Stimulated activated memory B cell treated with anti-CD40 and anti-IgM and Interleukin-4, amounts not matched to agents 10 μg/mL and 1 μg/mL and 100 μg/mL, for 72 hours (primary cell): ENCODE measurements around the gene PARVA.

Experiments
- ATAC-seq: fragments of 150-1000 bp; cut with Tn5 transposase; 2 replicates; pipeline ENCODE4 v1.10.0; 2021
- H3K27ac Mint-ChIP-seq: one replicate; pipeline ENCODE4 v1.8.0; 2022; ENCODE audit warnings: mild to moderate bottlenecking, mixed read lengths
- H3K27me3 Mint-ChIP-seq: one replicate; pipeline ENCODE4 v1.8.0; 2022; ENCODE audit warnings: mixed read lengths
- H3K36me3 Mint-ChIP-seq: one replicate; pipeline ENCODE4 v1.8.0; 2022; ENCODE audit warnings: mixed read lengths
- H3K4me1 Mint-ChIP-seq: one replicate; pipeline ENCODE4 v1.8.0; 2022; ENCODE audit warnings: mixed read lengths
- H3K4me3 Mint-ChIP-seq: one replicate; pipeline ENCODE4 v1.8.0; 2022; ENCODE audit warnings: mild to moderate bottlenecking, moderate library complexity, mixed read lengths
- H3K9me3 Mint-ChIP-seq: one replicate; pipeline ENCODE4 v1.8.0; 2022; ENCODE audit warnings: mixed read lengths

PARVA gene

DNA sequence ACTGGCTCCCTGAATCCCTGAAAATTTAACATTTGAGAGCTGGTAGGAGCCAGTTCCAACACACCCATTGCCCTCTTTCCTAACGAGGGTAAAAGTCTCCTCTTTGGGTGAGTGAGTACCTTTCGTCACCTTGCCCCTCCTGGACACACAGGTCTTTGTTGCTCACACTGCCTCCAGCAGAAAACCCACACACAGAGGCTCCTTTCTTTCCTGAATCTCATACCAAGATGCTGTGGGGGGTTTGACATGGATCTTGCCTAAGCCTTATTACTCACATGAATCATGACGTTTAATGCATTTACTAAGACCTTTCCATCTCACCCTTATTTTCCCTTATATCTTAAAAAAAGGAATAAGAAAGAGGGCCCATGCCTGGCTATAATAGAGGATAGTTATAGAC lies 53.0 kb downstream of the PARVA start:
- no peaks in the 10 kb centered on the region for H3K9me3 Mint-ChIP-seq
- no peak overlapping the region for H3K4me3 Mint-ChIP-seq
- ATAC-seq: no peak

DNA sequence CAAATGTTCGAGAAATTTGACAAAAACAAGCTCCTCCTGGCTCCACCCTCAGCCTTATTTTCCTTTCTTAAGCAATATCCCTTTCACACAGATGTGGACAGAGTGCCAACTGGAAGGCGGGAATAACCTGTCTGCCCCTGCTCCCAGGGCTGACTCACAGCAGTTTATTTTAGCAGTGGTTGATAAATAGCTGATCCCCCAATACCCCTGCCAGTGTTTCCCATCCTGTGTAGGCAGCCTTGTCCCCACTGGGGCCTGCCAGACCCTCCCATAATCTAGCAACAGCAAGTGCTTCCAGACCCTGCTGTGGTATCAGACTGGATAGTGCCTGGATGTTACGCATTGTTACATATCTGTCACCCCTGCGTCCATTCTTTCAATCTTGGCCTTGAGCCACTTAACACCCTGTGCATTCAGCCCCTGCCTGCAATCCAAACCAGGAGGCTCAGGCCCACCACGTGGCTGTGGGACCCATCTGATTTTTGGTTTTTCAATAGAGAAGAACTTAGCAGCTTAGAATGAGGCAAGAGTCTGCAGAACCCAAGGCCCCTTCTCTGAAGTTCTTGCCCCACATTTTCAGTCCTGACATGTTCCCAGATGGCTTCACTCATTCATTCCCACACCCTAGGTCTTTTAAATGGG lies 53.7 kb downstream of the PARVA start:
- Mint-ChIP-seq H3K9me3 (no peaks in the 10 kb centered on the region), H3K4me3 (no peak overlapping the region), H3K27ac (no peak overlapping the region), H3K36me3 (no peaks in the 10 kb centered on the region), H3K4me1 (no peaks in the 10 kb centered on the region), H3K27me3 (no peaks in the 10 kb centered on the region)
- no peak for ATAC-seq

More for the DNA sequence above, 53.0 kb downstream of the PARVA start:
- no peaks in the 10 kb centered on the region for H3K36me3 Mint-ChIP-seq
- H3K27me3 Mint-ChIP-seq: no peaks in the 10 kb centered on the region
- no peaks in the 10 kb centered on the region for H3K4me1 Mint-ChIP-seq
- H3K27ac Mint-ChIP-seq: no peak overlapping the region

DNA sequence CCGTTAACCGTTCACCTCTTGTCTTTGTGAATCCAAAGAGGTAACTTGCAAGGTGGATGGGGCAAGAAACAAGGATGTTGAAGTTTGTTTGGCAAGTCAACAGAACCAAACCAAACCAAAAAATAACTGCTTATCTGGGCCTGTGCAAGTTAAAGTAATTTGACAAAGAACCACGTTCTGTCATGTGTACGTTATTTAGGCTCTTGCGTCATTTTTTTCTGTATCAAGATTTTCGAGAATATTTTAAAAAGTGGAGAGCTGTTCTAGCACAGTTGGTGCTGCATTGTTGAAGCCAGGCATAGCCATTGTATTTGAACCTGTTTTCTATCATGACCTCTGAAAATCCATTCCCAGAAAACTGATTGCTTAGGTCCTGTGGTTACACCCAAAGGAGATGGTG lies 55.1 kb downstream of the PARVA start:
- H3K4me1 Mint-ChIP-seq: no peaks in the 10 kb centered on the region
- H3K9me3 Mint-ChIP-seq: no peaks in the 10 kb centered on the region
- H3K36me3 Mint-ChIP-seq: no peaks in the 10 kb centered on the region
- no peak for ATAC-seq
- H3K27me3 Mint-ChIP-seq: no peaks in the 10 kb centered on the region
- no peak overlapping the region for H3K4me3 Mint-ChIP-seq
- H3K27ac Mint-ChIP-seq: no peak overlapping the region

DNA sequence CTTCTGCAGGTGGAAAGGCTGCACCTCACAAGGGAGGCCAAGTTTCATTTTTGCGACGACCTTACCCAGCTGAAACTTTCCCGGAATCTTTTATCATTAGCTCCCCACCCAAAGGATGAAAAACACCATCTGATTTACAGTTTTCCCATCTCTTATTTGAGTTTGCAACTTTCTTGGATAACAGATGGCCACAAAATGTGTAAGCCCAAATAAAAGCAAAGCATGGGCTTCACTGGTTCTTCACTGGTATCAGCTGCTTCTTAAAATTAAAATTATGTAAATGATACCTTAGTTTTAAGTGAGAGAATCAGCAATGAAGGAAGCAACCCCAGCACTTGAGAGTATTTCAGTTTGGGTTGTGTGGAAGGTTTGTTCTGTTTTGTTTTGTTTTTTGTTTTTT lies 55.8 kb downstream of the PARVA start:
- Mint-ChIP-seq H3K27me3 (no peaks in the 10 kb centered on the region), H3K4me3 (no peak overlapping the region), H3K9me3 (no peaks in the 10 kb centered on the region), H3K27ac (no peak overlapping the region), H3K4me1 (no peaks in the 10 kb centered on the region), H3K36me3 (no peaks in the 10 kb centered on the region)
- ATAC-seq: no peak

DNA sequence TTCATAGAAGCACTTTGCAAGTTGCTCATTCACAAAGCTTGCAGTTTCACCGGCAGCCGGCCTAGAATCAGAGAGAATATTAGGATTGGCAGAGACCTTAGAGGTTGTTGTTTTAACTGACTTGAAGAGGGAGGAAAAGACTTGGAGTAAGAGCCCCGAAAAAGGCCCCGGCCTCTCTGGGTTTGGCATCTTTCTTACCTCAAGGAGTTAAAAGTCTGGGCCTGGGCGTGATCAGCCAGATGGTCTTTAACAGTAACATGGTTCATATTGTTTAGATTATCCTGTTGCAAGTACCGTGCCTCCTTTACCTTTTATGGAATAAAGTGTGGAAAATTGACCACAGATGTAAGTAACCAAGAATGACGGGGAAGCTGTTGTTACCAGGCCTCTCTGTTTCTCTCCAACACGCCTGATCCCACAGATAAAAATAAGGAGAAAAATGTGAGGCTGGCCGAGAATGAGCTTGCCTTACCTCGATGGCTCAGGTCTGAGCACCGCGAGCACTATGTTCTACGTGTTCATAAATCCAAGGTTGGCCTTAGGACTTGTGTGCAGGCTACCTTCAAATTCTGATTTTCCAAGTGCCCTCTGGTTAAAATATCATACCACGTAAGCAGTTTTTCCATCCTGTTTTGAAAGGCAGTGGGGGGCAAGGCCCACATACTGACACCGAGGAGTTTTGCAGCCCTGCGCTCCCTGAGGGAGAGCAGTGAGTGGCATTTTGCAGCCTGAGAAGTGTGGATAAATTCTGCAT lies 56.4 kb downstream of the PARVA start:
- no peaks in the 10 kb centered on the region for H3K9me3 Mint-ChIP-seq
- no peaks in the 10 kb centered on the region for H3K36me3 Mint-ChIP-seq

DNA sequence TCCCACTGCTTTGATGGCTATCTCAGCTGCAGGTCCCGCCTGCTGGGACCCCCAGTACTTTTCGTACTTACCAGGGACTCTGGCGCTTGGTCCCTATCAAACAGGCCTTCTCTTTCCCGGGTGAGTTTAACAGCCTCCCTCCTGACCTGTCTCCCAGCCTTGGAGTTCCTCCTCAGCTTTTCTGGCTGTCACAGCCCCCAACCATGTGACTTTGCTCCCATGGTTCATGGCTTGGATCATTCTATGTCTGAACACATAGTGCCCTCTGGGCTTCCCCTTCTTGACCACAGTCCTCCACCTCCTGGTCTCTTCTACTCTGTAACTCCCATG lies 56.9 kb downstream of the PARVA start:
- no peaks in the 10 kb centered on the region for H3K27me3 Mint-ChIP-seq
- no peak overlapping the region for H3K27ac Mint-ChIP-seq
- no peaks in the 10 kb centered on the region for H3K9me3 Mint-ChIP-seq

More for the DNA sequence above, 56.4 kb downstream of the PARVA start:
- H3K27ac Mint-ChIP-seq: no peak overlapping the region
- ATAC-seq: no peak
- no peak overlapping the region for H3K4me3 Mint-ChIP-seq
- H3K4me1 Mint-ChIP-seq: no peaks in the 10 kb centered on the region
- H3K27me3 Mint-ChIP-seq: no peaks in the 10 kb centered on the region

DNA sequence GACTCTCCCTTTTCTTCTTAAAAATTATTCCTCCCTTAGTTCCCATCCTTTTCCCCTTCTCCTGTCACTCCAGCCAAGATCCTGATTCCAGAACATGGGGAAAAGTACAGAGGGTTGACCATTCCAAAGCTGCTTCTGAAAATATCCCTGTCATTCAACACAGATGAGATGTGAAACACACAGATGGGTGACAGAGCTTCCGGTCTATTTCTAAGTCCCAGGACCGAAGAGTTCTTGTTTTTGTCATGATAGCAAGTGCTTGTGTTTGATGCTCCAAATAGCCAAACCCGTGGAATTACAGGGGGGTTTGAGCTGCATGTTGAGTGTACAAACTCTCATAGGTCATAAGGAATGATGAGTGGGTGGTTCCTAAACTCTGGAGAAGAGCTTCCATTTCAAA lies 57.9 kb downstream of the PARVA start:
- H3K27me3 Mint-ChIP-seq: no peaks in the 10 kb centered on the region
- peaks cover 5% of the 10 kb centered on the region for H3K9me3 Mint-ChIP-seq
- no peak overlapping the region for H3K4me3 Mint-ChIP-seq
- peaks cover 7% of the 10 kb centered on the region for H3K4me1 Mint-ChIP-seq
- no peak overlapping the region for H3K27ac Mint-ChIP-seq
- ATAC-seq: no peak
- no peaks in the 10 kb centered on the region for H3K36me3 Mint-ChIP-seq

More for the DNA sequence above, 56.9 kb downstream of the PARVA start:
- H3K4me1 Mint-ChIP-seq: no peaks in the 10 kb centered on the region
- H3K4me3 Mint-ChIP-seq: no peak overlapping the region
- no peaks in the 10 kb centered on the region for H3K36me3 Mint-ChIP-seq
- no peak for ATAC-seq

DNA sequence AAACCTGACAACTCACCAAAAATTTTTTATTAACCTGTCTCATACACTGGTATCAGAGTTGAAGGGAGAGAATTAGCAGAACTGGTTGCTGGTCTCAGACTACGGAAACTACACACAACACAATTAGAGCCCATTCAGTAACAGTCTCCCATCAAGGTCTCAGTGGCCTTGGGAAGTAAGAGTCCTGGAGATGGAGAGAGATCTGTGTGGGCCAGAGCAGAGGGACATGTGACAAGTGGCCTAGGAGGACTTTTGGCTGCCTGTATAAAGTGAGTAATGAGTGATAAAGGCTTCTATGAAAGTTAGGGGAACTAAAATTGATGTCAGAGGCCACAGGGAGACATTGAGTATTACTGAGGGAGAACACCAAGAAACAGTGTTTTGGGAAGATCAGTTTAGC lies 58.9 kb downstream of the PARVA start:
- no peaks in the 10 kb centered on the region for H3K27me3 Mint-ChIP-seq
- ATAC-seq: no peak

DNA sequence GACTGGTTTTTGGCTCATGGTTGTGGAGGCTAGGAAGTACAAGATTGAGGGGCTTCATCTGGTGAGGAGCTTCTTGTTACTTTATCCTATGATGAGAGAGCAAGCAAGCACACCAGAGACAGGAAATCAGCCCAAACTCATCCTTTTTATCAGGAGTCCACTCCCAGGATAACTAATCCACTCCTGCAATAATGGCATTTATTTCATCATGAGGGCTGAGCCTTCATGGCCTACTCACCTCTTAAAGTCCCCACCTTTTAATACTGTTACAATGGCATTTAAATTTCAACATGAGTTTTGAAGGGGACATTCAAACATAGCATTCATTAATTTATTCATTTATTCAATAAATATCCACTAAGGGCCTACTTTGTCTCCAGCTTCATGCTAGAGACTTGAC lies 60.9 kb downstream of the PARVA start:
- Mint-ChIP-seq H3K27ac (no peak overlapping the region), H3K27me3 (no peaks in the 10 kb centered on the region), H3K36me3 (no peaks in the 10 kb centered on the region), H3K9me3 (peaks cover 5% of the 10 kb centered on the region), H3K4me3 (no peak overlapping the region), H3K4me1 (peaks cover 7% of the 10 kb centered on the region)
- ATAC-seq: no peak

More for the DNA sequence above, 58.9 kb downstream of the PARVA start:
- H3K27ac Mint-ChIP-seq: no peak overlapping the region
- H3K9me3 Mint-ChIP-seq: peaks cover 5% of the 10 kb centered on the region
- H3K36me3 Mint-ChIP-seq: no peaks in the 10 kb centered on the region
- H3K4me1 Mint-ChIP-seq: peaks cover 7% of the 10 kb centered on the region
- H3K4me3 Mint-ChIP-seq: no peak overlapping the region

DNA sequence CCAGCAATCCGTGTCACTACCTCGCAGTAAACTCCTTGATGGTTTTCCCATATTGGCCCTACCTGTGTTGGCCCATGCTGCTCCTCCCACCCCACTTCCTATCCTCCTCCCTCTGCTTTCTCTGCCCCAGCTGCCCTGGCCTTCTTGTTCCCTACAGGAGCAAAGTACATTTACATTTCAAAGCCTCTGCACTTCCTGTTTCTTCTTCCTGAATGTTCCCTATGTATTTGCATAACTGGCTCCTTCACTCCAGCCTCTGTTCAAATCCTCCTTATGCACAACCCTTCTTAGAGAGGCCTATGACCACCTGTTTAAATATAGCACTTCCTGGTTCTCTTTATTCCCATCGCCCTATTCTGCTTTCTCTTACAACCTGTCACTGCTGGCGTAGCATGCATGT lies 62.2 kb downstream of the PARVA start:
- Mint-ChIP-seq H3K36me3 (no peaks in the 10 kb centered on the region), H3K4me3 (no peak overlapping the region), H3K27ac (no peak overlapping the region), H3K27me3 (no peaks in the 10 kb centered on the region), H3K4me1 (peaks cover 7% of the 10 kb centered on the region), H3K9me3 (peaks cover 5% of the 10 kb centered on the region)
- no peak for ATAC-seq

DNA sequence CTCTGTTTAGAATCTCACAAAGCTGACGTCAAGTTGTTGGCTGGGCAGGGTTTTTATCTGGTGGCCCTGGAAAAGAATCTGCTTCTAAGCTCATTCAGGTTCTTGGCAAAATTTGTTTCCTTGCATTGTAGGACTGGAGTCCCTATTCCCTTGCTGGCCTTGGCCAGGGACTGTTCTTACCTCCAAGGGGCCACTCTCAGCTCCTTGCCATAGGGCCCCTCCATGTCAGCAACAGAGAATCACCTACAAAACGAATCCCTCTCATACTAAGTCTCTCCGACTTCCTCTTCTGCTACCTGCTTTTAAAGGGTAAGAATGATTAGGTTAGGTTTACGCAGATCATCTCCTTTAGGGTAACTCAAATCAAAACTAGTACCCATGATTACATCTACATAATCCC lies 63.2 kb downstream of the PARVA start:
- H3K27ac Mint-ChIP-seq: no peak overlapping the region

DNA sequence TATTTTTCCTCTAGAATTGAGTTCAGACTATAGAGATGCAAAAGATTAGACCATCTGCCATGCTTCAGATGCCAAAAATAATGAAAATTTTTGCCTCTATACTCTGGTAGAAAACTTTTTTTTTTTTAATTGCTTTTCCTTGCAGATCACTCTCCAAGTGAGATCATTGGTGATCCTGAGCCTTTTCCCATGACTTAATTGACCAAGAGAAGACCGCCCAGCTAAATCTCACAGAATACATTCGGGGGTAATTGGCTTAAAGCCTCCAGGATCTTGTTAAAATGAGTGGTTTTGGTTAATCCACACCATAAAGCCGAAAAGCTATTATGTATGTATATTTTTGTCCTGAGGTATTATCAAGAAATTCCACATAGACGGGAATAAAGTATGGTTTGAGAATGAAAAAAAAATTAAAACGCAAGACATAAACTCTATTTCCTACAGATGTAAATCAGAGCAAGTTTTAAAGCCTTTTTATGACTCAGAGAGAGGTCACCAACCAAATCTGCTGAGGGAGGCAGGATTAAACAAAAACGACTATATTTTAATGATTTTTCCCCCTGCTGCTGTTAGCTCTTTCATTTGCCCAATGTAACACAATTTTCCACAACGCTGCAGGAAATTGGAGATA lies 64.0 kb downstream of the PARVA start:
- Mint-ChIP-seq H3K4me1 (peaks cover 7% of the 10 kb centered on the region), H3K27me3 (no peaks in the 10 kb centered on the region), H3K9me3 (peaks cover 5% of the 10 kb centered on the region), H3K27ac (no peak overlapping the region), H3K4me3 (no peak overlapping the region), H3K36me3 (no peaks in the 10 kb centered on the region)
- ATAC-seq: no peak

More for the DNA sequence above, 63.2 kb downstream of the PARVA start:
- Mint-ChIP-seq H3K4me3 (no peak overlapping the region), H3K27me3 (no peaks in the 10 kb centered on the region), H3K9me3 (peaks cover 5% of the 10 kb centered on the region), H3K4me1 (peaks cover 7% of the 10 kb centered on the region), H3K36me3 (no peaks in the 10 kb centered on the region)
- no peak for ATAC-seq

DNA sequence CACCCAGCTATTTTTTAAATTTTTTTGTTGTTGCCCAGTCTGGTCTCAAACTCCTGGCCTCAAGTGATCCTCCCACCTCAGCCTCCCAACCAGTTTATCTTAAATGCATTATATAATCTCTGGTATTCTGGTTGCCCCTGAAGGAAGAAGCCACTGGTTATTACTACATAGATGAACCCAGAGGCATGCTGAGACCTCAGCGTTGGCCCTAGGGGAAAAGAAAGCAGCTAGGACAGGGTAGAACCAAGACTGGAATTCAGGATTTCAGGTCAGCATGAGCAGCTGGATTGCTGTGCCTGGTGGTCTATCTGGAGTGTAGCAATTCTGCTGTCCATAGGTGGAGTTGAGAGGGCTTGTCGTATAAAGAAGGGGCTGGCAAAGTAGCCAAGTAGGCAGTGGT lies 67.2 kb downstream of the PARVA start:
- Mint-ChIP-seq H3K27me3 (peaks cover 5% of the 10 kb centered on the region), H3K4me1 (peaks cover 5% of the 10 kb centered on the region), H3K4me3 (no peak overlapping the region), H3K9me3 (peaks cover 4% of the 10 kb centered on the region), H3K27ac (no peak overlapping the region), H3K36me3 (no peaks in the 10 kb centered on the region)
- no peak for ATAC-seq

DNA sequence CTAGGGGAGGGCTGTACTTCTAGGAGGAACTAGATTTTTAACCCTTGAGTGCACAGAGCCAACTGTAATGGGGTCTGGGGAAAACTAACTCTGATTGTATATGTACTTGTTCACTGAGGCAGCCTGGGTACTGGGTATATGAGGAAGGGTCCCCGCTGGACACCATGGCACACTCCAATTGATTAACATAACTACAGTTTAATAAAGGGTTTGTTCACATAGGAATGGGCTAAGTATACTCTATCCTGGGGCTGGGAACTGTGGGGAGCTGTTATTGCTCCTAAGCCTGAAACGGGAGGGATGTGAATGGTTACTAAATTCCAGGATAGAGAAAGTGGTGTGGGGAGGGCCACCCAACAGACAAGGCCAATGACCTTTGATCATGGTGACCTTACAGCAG lies 67.6 kb downstream of the PARVA start:
- Mint-ChIP-seq H3K27me3 (peaks cover 8% of the 10 kb centered on the region), H3K4me3 (no peak overlapping the region), H3K4me1 (peaks cover 1% of the 10 kb centered on the region), H3K27ac (no peak overlapping the region), H3K36me3 (no peaks in the 10 kb centered on the region), H3K9me3 (no peaks in the 10 kb centered on the region)
- no peak for ATAC-seq

DNA sequence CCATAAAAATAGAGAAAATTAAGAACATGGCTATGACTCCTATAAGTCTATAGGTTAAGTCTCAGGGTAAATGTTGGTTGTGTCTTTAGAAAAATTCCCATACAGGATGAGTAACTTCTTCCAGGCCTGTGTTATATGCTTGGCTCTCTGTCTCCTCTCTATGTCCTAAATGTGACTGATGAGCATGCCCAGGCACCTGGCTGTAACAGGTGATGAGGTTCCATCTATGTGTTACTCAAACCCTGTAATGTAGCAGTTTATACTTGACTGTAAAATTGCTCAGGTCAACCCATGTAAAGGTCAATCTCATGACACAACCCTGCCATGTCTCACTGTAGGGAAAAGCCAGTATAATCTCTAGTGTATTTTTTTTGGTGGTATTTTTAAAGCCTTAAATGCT lies 69.5 kb downstream of the PARVA start:
- no peak for ATAC-seq
- Mint-ChIP-seq H3K4me3 (no peak overlapping the region), H3K27me3 (peaks cover 8% of the 10 kb centered on the region), H3K4me1 (no peaks in the 10 kb centered on the region), H3K36me3 (no peaks in the 10 kb centered on the region), H3K9me3 (no peaks in the 10 kb centered on the region), H3K27ac (no peak overlapping the region)
